ENCODE results near the gene CHCHD6.

- TF ChIP-seq CTCF (conservative IDR thresholded peaks at IDR 0.05 in 1 of 2, IDR thresholded peaks at IDR 0.05 in 1 of 2; ENCODE audit: extremely low read depth in 1 of 2, insufficient read depth in 1 of 2, low read depth in 1 of 2, low read length in 2 of 2) (no peak), EZH2 (IDR thresholded peaks at IDR 0.05; ENCODE audit: borderline replicate concordance, low read length) (no peak)
These were observed 151.3 kb downstream of the CHCHD6 start for GRCh38 chr3:126855374-126855773.

Measured in mammary epithelial cell (primary cell).